Activated naive CD8-positive, alpha-beta T cell treated with anti-CD3 and anti-CD28 coated beads, Interleukin-2, amount 10 ng/mL, durations not matched to agents 7 days and 5 days (primary cell): ENCODE measurements around the gene STBD1. TPM values are rescaled to one million over a fixed set of nuclear protein-coding genes. Genes with fewer than 3 reads are reported as not detected.

ENCODE experiments used
- ATAC-seq: fragments of 150-1000 bp; cut with Tn5 transposase; one replicate; pipeline ENCODE4 v1.10.0; 2021; ENCODE audit warnings: low read depth, moderate library complexity
- POLR2A ChIA-PET: fragments of 350-600 bp; sonication (Branson Sonifier 250); formaldehyde crosslinking; loops from one replicate; lab custom pipeline; 2021; ENCODE audit warnings: antibody characterized with exemption; lab: Charles Lee
- DNase-seq: peaks from one replicate; pipeline ENCODE4 v3.0.0; 2021
- H3K27ac Mint-ChIP-seq: one replicate; pipeline ENCODE4 v1.8.0; 2022; ENCODE audit warnings: mild to moderate bottlenecking, mixed read lengths
- H3K27me3 Mint-ChIP-seq: one replicate; pipeline ENCODE4 v1.8.0; 2022; ENCODE audit warnings: mild to moderate bottlenecking, moderate library complexity, mixed read lengths
- H3K36me3 Mint-ChIP-seq: one replicate; pipeline ENCODE4 v1.8.0; 2021; ENCODE audit warnings: mild to moderate bottlenecking, mixed read lengths
- H3K4me1 Mint-ChIP-seq: one replicate; pipeline ENCODE4 v1.8.0; 2021; ENCODE audit warnings: mixed read lengths
- H3K4me3 Mint-ChIP-seq: one replicate; pipeline ENCODE4 v1.8.0; 2022; ENCODE audit warnings: mild to moderate bottlenecking, moderate library complexity, mixed read lengths
- H3K9me3 Mint-ChIP-seq: one replicate; pipeline ENCODE4 v1.8.0; 2021; ENCODE audit warnings: mixed read lengths
- total RNA-seq, 2 experiments: library from RNA; stranded (reverse); gene quantifications; one replicate each; pipeline ENCODE4 v1.2.3, GENCODE V29; 2021

Gene STBD1
- total RNA-seq: under 1 TPM; 0.44 to 0.68 TPM

GRCh38 chr4:76305971-76306881, at the start of gene STBD1:
Gene STBD1 (plus strand): TSS chr4:76306733. CDS start chr4:76306770, 37 bp downstream.
- H3K36me3 Mint-ChIP-seq: peaks cover 2% of the 10 kb centered on the region
- DNase-seq (peak; percentile 58), ATAC-seq (peak; percentile 33)
- peak within 1 kb of the TSS; percentile 69 for H3K4me3 Mint-ChIP-seq
- peaks cover 46% of the 10 kb centered on the region for H3K27me3 Mint-ChIP-seq
- POLR2A ChIA-PET: interaction anchor here (0.8 to 1.0 kb wide), 2 partner anchors 93 to 158 kb away, joined by 3 to 4 read pairs; partner anchors contain the start of gene NUP54
- peaks cover 37% of the 10 kb centered on the region for H3K4me1 Mint-ChIP-seq
- H3K27ac Mint-ChIP-seq: peak within 1 kb of the TSS; percentile 13
- H3K9me3 Mint-ChIP-seq: no peaks in the 10 kb centered on the region

- DNase-seq: no peak
- no peak for ATAC-seq
- POLR2A ChIA-PET: no interaction called here
- Mint-ChIP-seq H3K4me3 (no peak overlapping the region), H3K36me3 (no peaks in the 10 kb centered on the region), H3K4me1 (no peaks in the 10 kb centered on the region), H3K27ac (no peak overlapping the region), H3K9me3 (no peaks in the 10 kb centered on the region), H3K27me3 (peaks cover 42% of the 10 kb centered on the region)
Observed at GRCh38 chr4:76256968-76257367, 49.6 kb upstream of the STBD1 start.

GRCh38 chr4:76257824-76258223, 48.7 kb upstream of the STBD1 start:
- POLR2A ChIA-PET: no interaction called here
- H3K36me3 Mint-ChIP-seq: no peaks in the 10 kb centered on the region
- peaks cover 37% of the 10 kb centered on the region for H3K27me3 Mint-ChIP-seq
- H3K9me3 Mint-ChIP-seq: no peaks in the 10 kb centered on the region
- no peaks in the 10 kb centered on the region for H3K4me1 Mint-ChIP-seq
- H3K4me3 Mint-ChIP-seq: no peak overlapping the region
- ATAC-seq: no peak
- H3K27ac Mint-ChIP-seq: no peak overlapping the region
- no peak for DNase-seq

- Mint-ChIP-seq H3K9me3 (no peaks in the 10 kb centered on the region), H3K36me3 (no peaks in the 10 kb centered on the region), H3K27me3 (peaks cover 17% of the 10 kb centered on the region), H3K4me3 (no peak overlapping the region), H3K27ac (no peak overlapping the region), H3K4me1 (no peaks in the 10 kb centered on the region)
- POLR2A ChIA-PET: no interaction called here
- ATAC-seq: no peak
- no peak for DNase-seq
Observed at GRCh38 chr4:76260571-76260970, 46.0 kb upstream of the STBD1 start.

GRCh38 chr4:76265631-76266218, 40.8 kb upstream of the STBD1 start:
- POLR2A ChIA-PET: no interaction called here
- peaks cover 3% of the 10 kb centered on the region for H3K27me3 Mint-ChIP-seq
- H3K4me3 Mint-ChIP-seq: no peak overlapping the region
- no peak for ATAC-seq
- DNase-seq: no peak
- H3K36me3 Mint-ChIP-seq: no peaks in the 10 kb centered on the region
- no peaks in the 10 kb centered on the region for H3K4me1 Mint-ChIP-seq
- no peak overlapping the region for H3K27ac Mint-ChIP-seq
- no peaks in the 10 kb centered on the region for H3K9me3 Mint-ChIP-seq

GRCh38 chr4:76266627-76267026, 39.9 kb upstream of the STBD1 start:
- no peaks in the 10 kb centered on the region for H3K4me1 Mint-ChIP-seq
- no peak for ATAC-seq
- H3K27me3 Mint-ChIP-seq: peaks cover 2% of the 10 kb centered on the region
- DNase-seq: no peak
- H3K36me3 Mint-ChIP-seq: no peaks in the 10 kb centered on the region
- H3K27ac Mint-ChIP-seq: no peak overlapping the region
- no peak overlapping the region for H3K4me3 Mint-ChIP-seq
- H3K9me3 Mint-ChIP-seq: no peaks in the 10 kb centered on the region
- POLR2A ChIA-PET: no interaction called here

GRCh38 chr4:76267811-76268210, 38.7 kb upstream of the STBD1 start:
- Mint-ChIP-seq H3K36me3 (no peaks in the 10 kb centered on the region), H3K4me3 (no peak overlapping the region), H3K4me1 (no peaks in the 10 kb centered on the region), H3K27me3 (no peaks in the 10 kb centered on the region), H3K9me3 (no peaks in the 10 kb centered on the region), H3K27ac (no peak overlapping the region)
- ATAC-seq: no peak
- no peak for DNase-seq
- POLR2A ChIA-PET: no interaction called here

- POLR2A ChIA-PET: no interaction called here
- H3K4me3 Mint-ChIP-seq: no peak overlapping the region
- H3K4me1 Mint-ChIP-seq: no peaks in the 10 kb centered on the region
- H3K27me3 Mint-ChIP-seq: peaks cover 9% of the 10 kb centered on the region
- no peak for DNase-seq
- no peaks in the 10 kb centered on the region for H3K36me3 Mint-ChIP-seq
- no peak for ATAC-seq
- no peaks in the 10 kb centered on the region for H3K9me3 Mint-ChIP-seq
- H3K27ac Mint-ChIP-seq: no peak overlapping the region
Observed at GRCh38 chr4:76270244-76271175, 36.0 kb upstream of the STBD1 start.

GRCh38 chr4:76271248-76271647, 35.3 kb upstream of the STBD1 start:
- Mint-ChIP-seq H3K27me3 (peaks cover 14% of the 10 kb centered on the region), H3K9me3 (no peaks in the 10 kb centered on the region), H3K36me3 (no peaks in the 10 kb centered on the region), H3K27ac (no peak overlapping the region), H3K4me3 (no peak overlapping the region), H3K4me1 (no peaks in the 10 kb centered on the region)
- DNase-seq: no peak
- ATAC-seq: no peak
- POLR2A ChIA-PET: no interaction called here

GRCh38 chr4:76272073-76272472, 34.5 kb upstream of the STBD1 start:
- peaks cover 18% of the 10 kb centered on the region for H3K27me3 Mint-ChIP-seq
- POLR2A ChIA-PET: no interaction called here
- no peak overlapping the region for H3K4me3 Mint-ChIP-seq
- H3K9me3 Mint-ChIP-seq: no peaks in the 10 kb centered on the region
- no peak overlapping the region for H3K27ac Mint-ChIP-seq
- no peaks in the 10 kb centered on the region for H3K36me3 Mint-ChIP-seq
- H3K4me1 Mint-ChIP-seq: peaks cover 2% of the 10 kb centered on the region
- ATAC-seq (no peak), DNase-seq (no peak)

GRCh38 chr4:76272582-76272981, 34.0 kb upstream of the STBD1 start:
- no peak overlapping the region for H3K27ac Mint-ChIP-seq
- peaks cover 2% of the 10 kb centered on the region for H3K4me1 Mint-ChIP-seq
- no peaks in the 10 kb centered on the region for H3K36me3 Mint-ChIP-seq
- no peak overlapping the region for H3K4me3 Mint-ChIP-seq
- H3K9me3 Mint-ChIP-seq: no peaks in the 10 kb centered on the region
- DNase-seq (no peak), ATAC-seq (no peak)
- peaks cover 18% of the 10 kb centered on the region for H3K27me3 Mint-ChIP-seq
- POLR2A ChIA-PET: no interaction called here

GRCh38 chr4:76272999-76273398, 33.5 kb upstream of the STBD1 start:
- Mint-ChIP-seq H3K4me3 (no peak overlapping the region), H3K4me1 (peaks cover 2% of the 10 kb centered on the region), H3K36me3 (no peaks in the 10 kb centered on the region), H3K27me3 (peaks cover 18% of the 10 kb centered on the region), H3K27ac (no peak overlapping the region), H3K9me3 (no peaks in the 10 kb centered on the region)
- ATAC-seq (no peak), DNase-seq (no peak)
- POLR2A ChIA-PET: no interaction called here

GRCh38 chr4:76275486-76276124, 30.9 kb upstream of the STBD1 start:
- Mint-ChIP-seq H3K27me3 (peaks cover 18% of the 10 kb centered on the region), H3K36me3 (no peaks in the 10 kb centered on the region), H3K4me1 (peaks cover 2% of the 10 kb centered on the region), H3K27ac (no peak overlapping the region), H3K4me3 (no peak overlapping the region), H3K9me3 (no peaks in the 10 kb centered on the region)
- ATAC-seq (no peak), DNase-seq (no peak)
- POLR2A ChIA-PET: no interaction called here
